ENCODE results near the gene NECAB3.

The NECAB3 gene

GRCh38 chr20:33663161-33664084 lies 10.8 kb downstream of the NECAB3 start:
- DNase-seq = peak; percentile 73

GRCh38 chr20:33662172-33662571 lies 12.1 kb downstream of the NECAB3 start, which contains the start of gene C20orf144:
Gene C20orf144, plus strand, starts transcription at chr20:33662327. Its CDS starts 19 bp downstream, at chr20:33662346.
- no peak for DNase-seq

DNA sequence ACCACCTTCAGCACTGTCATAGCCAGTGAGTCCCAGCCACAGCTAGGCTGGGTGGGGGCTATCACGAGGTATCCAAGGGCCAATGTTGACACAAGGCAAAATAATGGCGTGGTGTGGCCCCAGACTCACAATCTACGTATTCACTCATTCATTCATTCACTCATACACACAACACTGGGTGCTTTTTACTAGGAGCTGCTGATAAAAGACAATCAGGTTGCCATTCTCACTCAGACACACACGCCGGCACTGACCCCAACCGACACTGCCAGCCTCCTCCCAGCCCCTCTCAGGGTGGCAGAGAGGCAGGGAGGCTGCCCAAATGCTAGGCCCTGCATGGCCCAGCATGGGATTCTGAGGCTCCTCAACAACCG lies 13.6 kb downstream of the NECAB3 start:
- no peak for DNase-seq

DNA sequence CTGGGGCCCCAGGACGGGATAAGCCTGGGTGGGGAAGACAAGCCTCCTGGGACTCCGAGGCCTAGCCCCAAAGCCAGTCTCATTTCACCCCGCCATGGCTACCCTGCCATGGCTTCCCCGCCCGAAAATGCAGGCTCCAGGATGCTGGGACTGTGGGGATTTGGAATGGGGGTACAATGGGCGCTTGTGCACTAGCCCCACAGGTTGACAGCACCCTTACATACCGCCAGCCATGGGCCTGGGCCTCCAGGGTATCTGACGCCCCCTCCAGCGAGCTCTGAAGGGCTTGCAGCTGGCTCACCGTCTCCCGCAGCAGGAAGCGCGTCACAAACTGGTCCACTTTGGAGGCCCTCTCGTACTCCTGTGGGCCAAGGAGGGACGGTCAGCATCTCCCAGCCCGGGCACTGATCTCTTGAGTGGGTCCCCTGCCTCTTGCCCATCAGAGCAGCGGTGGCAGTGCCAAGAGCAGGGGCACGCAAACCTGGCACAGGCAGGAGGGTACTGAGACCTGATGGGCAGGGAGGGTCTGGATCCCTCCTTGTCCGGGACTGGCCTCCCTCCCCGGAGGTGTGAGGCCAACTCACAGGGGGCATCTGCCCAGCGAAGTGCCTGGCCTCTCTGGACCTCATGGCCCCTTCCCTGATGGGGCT lies 14.1 kb downstream of the NECAB3 start:
- no peak for DNase-seq

- no peak for DNase-seq
Measured at GRCh38 chr20:33659341-33660034, 14.7 kb downstream of the NECAB3 start.

DNA sequence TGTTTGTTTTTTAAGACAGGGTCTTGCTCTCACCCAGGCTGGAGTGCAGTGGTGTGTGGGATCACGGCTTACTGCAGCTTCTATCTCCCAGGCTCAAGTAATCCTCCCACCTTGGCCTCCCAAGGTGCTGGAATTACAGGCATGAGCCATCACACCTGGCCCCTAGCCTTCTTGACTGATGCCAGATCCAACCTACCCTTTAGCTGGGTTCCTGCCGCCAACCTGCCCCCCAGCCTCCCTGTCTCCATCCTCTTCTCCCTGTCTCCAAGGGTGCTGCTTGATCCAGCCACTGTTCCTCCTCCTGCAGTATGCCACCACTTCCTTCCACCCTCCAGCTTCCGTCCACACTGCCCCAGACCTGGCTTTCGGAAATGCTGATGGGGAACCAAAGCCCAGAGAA lies 15.3 kb downstream of the NECAB3 start:
- no peak for DNase-seq

- DNase-seq = no peak
Measured at GRCh38 chr20:33658510-33658909, 15.7 kb downstream of the NECAB3 start.

GRCh38 chr20:33657704-33658095 lies 16.5 kb downstream of the NECAB3 start:
- no peak for DNase-seq

- DNase-seq = no peak
Measured at GRCh38 chr20:33656783-33657703, 17.2 kb downstream of the NECAB3 start.

DNA sequence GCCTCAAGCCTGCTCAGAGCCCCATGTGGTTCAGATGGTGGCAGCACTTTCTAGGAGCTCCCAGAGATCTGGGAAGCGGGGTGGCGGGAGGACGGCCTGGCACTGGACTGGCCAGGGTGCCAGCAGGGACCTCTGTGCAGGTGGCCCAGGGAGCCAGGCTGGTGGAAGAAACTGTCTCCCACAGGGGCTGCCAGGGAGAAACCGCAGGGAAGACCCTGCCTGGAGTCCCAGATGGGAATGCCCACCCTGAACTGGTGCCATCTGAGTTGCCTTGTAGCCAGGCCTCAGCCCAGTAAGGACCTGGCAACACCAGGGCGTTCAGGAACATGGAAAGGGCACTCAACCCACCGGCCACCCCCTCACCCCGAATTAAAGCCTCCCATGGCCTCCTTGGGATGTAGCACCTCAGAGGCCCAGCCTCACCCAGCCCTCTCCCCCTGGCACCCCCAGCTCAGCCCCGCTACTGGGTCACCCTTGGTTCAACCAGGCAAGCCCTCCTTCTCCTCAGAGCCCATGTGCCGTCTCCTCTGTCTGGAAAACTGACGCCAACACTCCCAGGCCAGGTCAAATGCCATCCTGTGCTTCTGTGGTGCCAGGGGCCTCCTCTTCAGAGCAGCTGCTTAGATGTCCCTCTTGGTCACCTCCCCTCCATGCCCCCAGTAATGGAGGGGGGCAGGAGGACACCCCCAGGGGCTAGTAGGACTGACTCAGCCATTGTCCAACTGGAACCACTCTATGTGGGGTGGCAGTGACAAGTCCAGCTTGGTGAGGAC lies 18.0 kb downstream of the NECAB3 start:
- DNase-seq = no peak

DNA sequence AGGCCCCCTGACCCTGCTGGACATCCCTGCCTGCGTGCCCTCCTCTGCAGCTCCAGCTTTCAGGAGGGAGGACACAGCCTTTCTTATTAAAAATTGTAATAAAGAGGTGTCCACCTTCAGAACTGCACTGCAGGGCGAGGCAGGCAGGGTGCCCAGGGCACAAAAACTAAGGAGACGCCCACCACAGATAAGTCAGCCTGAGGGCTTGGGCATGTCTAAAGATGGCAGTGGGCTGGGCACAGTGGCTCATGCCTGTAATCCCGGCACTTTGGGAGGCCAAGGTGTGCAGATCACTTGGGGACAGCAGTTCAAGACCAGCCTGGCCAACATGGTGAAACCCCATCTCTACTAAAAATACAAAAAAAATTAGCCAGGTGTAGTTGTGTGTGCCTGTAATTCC lies 19.1 kb downstream of the NECAB3 start:
- DNase-seq = peak; percentile 65

GRCh38 chr20:33654680-33655161 lies 19.5 kb downstream of the NECAB3 start:
- peak; percentile 71 for DNase-seq

DNA sequence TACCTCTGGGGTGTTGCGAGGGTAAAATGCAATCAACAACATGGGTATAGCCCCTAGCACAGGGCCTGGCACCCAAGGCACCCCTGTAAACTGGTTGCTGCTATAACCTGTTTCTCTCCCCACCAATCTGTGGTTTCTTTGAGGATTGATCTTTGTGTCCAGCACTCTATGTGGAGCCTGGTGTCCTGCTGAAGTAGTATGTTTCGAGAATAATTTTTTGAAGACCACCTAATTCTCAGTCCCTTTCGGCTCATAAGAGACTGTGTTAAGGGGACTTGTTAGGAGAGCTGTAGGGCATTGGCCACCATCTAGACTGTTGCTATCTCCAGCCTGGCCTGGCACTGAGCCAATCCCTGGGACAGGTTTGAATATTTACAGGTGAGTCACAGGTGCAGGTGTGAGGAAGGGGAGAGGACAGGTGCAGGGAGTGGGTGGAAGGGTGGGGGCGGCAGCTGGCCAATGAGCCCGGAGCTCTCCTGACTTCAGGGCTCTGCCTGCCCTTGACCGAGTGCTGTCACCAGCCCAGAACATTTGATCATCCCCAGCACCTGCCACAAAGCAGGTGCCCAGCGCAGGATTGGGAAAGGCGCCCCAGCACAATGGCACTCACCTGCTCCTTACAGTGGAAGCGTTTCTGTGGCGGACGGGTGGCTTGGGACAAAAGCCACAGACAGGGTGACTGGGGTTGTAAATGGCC lies 20.2 kb downstream of the NECAB3 start:
- peak; percentile 98 for DNase-seq

- DNase-seq = peak; percentile 85
Measured at GRCh38 chr20:33653218-33653899, 20.9 kb downstream of the NECAB3 start.

DNA sequence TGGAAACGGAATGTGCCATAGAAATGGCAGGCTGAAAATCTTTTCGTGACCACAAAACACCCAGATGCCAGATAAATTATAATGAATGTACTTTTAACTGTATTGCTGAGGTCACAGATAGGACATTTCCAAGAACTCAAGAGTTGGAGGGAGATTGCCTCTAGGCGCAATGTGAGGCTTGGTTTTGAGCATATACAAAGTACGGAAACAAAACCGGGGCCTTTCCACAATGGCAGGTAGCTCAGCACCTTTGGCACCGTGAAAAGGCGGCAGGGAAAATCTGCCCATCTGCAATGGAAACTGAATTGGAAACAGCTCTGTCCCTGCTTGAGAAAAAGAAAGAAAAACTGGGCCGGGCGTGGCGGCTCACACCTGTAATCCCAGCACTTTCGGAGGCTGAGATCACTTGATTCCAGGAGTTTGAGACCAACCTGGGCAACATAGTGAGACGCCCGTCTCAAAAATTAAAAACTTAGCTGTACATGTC lies 22.6 kb downstream of the NECAB3 start:
- DNase-seq = no peak

DNA sequence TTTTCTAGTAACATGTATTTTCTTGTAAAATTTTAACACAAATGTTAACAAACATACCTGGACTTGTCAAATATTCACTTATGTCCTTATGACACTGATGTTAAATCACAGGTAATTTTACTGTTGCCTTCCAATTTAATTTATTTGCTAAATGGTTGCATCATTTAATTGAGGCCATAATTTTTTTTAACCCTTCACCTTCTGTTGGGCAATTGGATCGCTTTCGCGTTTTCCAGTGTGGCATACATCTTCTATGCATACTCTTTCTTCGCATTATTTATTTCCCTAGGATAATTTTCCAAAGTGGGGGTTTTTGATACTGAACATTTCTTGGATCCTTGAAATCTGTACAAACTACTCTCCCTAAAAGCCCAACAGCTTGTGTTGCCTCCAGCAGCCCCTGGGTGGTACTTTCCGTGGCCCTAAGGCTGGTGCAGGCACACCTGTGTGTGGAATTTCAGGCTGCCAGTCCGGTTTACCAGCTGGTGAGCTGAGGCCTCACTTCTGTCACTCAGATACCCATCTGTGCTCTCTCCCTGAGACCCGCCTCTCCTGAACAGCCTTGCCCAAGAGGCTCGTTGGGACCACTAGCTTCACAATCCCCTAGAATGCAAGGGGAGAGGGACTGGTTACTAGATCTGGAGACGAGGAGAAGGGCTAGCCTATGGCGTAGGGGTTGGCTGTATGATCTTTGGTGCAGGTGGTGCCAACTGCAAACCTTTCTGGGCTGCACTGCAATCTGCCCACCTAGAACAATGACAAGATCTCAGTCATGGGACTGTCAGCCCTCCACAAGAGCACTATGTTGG lies 23.3 kb downstream of the NECAB3 start:
- DNase-seq = peak; percentile 67

DNA sequence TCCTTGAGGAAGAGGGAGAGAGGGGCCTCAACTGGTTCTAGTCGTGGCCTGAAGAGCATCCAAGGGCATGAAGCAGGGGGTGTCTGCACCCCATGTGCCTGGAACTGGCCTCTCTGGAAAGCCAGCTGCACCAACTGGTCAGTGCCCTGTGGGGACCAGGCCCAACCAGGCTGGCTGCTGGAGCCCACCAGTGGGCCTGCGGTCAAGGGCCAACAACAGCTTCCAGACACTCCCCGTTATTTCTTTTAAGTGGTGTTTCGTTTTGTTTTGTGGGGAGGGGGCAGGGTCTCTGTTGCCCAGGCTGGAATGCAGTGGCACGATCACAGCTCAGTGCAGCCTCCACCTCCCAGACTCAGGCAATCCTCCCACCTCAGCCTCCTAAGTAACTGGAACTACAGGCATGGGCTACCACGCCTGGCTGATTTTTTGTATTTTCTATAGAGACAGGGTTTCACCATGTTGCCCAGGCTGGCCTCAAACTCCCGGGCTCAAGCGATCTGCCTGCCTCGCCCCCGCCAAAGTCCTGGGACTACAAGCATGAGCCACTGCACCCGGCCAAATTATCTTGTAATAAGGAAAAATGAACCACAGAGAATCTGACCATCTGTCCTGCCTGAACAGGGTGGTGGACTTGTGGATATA lies 24.0 kb downstream of the NECAB3 start:
- DNase-seq = no peak

- DNase-seq = peak; percentile 88
Measured at GRCh38 chr20:33649201-33649681, 25.0 kb downstream of the NECAB3 start.

Data from NCI-H510A treated with DMSO at 0.1 percent for 48 hours (cell line).